Activated CD4-positive, alpha-beta memory T cell treated with anti-CD3 and anti-CD28 coated beads for 36 hours (primary cell): ENCODE data around the gene CEP97. TPM values are rescaled to one million over a fixed set of nuclear protein-coding genes. Genes with fewer than 3 reads are reported as not detected.
A peak's percentile ranks its signal among the peaks of the same experiment; 100 is the strongest.
"Not testable (repeated sequence)": the region's sequence is repeated elsewhere in the genome, so short reads cannot be mapped to it uniquely, and the experiment has no call there.

Experiments used
- CTCF ChIA-PET: fragments of 350-600 bp; sonication (Branson Sonifier 250); formaldehyde crosslinking; loops from one replicate; lab custom pipeline; 2021; ENCODE audit warnings: antibody characterized with exemption, inconsistent platforms; lab: Charles Lee
- POLR2A ChIA-PET: fragments of 350-600 bp; sonication (Branson Sonifier 250); formaldehyde crosslinking; loops from one replicate; lab custom pipeline; 2021; ENCODE audit warnings: antibody characterized with exemption; lab: Charles Lee
- DNase-seq: peaks from one replicate; pipeline ENCODE4 v3.0.0-alpha.2; 2020
- H3K27ac Mint-ChIP-seq: one replicate; pipeline ENCODE4 v1.8.0; 2021; ENCODE audit warnings: mixed read lengths
- H3K27me3 Mint-ChIP-seq: one replicate; pipeline ENCODE4 v1.8.0; 2021; ENCODE audit warnings: mixed read lengths
- H3K36me3 Mint-ChIP-seq: one replicate; pipeline ENCODE4 v1.8.0; 2021; ENCODE audit warnings: mixed read lengths
- H3K4me1 Mint-ChIP-seq: one replicate; pipeline ENCODE4 v1.8.0; 2021; ENCODE audit warnings: low read depth, mixed read lengths
- H3K4me3 Mint-ChIP-seq: one replicate; pipeline ENCODE4 v1.8.0; 2021; ENCODE audit warnings: mild to moderate bottlenecking, mixed read lengths
- H3K9me3 Mint-ChIP-seq: one replicate; pipeline ENCODE4 v1.8.0; 2021; ENCODE audit warnings: mixed read lengths
- intact Hi-C: fragments of 100-400 bp; cut with micrococcal nuclease; formaldehyde crosslinking; loops from one replicate; pipeline ENCODE4 v1.15.1; 2023
- total RNA-seq, 2 experiments: library from RNA; stranded (reverse); gene quantifications; one replicate each; pipeline ENCODE4 v1.2.3, GENCODE V29; 2021

CEP97 gene
- total RNA-seq, 2 experiments from 2014 or later: 16.6 to 17.9 TPM

DNA sequence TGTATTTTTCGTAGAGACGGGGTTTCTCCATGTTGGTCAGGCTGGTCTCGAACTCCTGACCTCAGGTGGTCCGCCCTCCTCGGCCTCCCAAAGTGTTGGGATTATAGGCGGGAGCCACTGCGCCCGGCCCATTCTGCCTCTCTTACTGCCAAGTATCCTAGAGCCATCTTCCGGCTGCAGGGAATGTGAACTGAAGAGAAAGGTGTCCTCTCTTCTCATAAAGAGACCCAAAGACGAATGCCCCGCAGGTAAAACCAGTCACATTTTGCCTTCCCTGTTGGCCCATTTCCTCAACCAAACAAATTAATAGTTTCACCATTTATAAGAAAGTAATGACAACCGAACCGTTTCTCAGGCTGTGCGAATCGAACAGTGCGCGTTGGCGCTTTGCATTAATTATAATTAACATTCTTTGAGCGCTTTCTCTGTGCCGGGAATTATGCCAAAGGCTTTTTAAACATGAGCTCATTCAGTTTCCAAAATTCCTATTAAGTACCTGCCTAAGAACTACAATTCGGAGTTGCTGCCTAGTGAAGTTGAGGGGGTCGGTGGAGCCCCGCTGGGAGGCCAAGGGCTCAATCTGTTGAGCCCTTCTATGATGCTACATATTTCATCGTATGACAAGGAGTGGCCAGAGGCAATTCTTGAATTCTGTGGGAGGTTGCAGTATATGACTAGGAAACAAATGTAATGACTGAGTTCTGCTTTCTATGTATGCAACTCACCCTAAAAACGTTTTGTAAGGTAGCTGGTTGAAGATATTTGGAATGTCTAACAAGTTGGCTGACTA is 37.1 kb upstream of the CEP97 start:
- ChIA-PET CTCF (interaction anchor here (0.5 to 2.8 kb wide), 7 partner anchors 9 to 169 kb away, joined by 3 to 18 read pairs (median 3); partner anchors contain the start of genes CEP97 and ZBTB11), POLR2A (interaction anchor here (0.6 to 3.9 kb wide), 9 partner anchors 11 to 196 kb away, joined by 3 to 48 read pairs (median 7); partner anchors contain the start of genes CEP97, NFKBIZ, PCNP and ZBTB11)
- Mint-ChIP-seq H3K4me1 (peaks cover 34% of the 10 kb centered on the region), H3K27ac (peak overlapping the region; percentile 99), H3K9me3 (no peaks in the 10 kb centered on the region), H3K4me3 (peak overlapping the region; percentile 99), H3K36me3 (peaks cover 32% of the 10 kb centered on the region), H3K27me3 (no peaks in the 10 kb centered on the region)
- intact Hi-C loops: loop anchor here (5.0 kb wide), 2 partner anchors 250 to 405 kb away; no protein-coding TSS in a partner anchor
- DNase-seq: no peak

- Mint-ChIP-seq H3K36me3 (peaks cover 25% of the 10 kb centered on the region), H3K27ac (no peak overlapping the region), H3K27me3 (no peaks in the 10 kb centered on the region), H3K4me1 (peaks cover 26% of the 10 kb centered on the region), H3K4me3 (no peak overlapping the region), H3K9me3 (no peaks in the 10 kb centered on the region)
- POLR2A ChIA-PET: no interaction called here
- CTCF ChIA-PET: no interaction called here
- intact Hi-C loops: loop anchor here (5.0 kb wide), 2 partner anchors 248 to 403 kb away; no protein-coding TSS in a partner anchor
- no peak for DNase-seq
These were observed 35.1 kb upstream of the CEP97 start for GRCh38 chr3:101689286-101689685.

DNA sequence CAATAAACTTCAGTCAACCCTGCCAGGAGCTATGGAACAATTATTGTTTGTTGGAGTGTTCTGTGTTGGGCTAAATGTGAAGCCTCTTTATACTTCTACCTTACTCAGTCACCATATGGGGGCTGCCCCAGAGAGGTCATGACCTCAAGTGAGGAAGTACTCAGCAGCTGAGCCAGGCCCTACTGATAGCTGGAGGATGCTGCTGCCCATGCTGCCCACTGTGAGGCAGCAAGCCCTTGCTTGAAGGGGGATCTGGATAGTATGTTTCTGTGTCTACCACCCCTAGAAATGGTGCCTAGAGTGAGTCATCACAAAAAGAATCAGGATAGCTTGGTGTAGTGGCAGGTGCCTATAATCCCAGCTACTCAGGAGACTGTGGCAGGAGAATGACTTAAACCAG is 33.4 kb upstream of the CEP97 start:
- no peaks in the 10 kb centered on the region for H3K9me3 Mint-ChIP-seq
- H3K27me3 Mint-ChIP-seq: no peaks in the 10 kb centered on the region
- H3K4me1 Mint-ChIP-seq: peaks cover 21% of the 10 kb centered on the region
- ChIA-PET CTCF (interaction anchor here (0.7 to 1.1 kb wide), 2 partner anchors 34 to 112 kb away, joined by 3 to 7 read pairs; partner anchors contain the start of gene CEP97), POLR2A (no interaction called here)
- H3K36me3 Mint-ChIP-seq: peaks cover 9% of the 10 kb centered on the region
- intact Hi-C loops: loop anchor here (2.0 kb wide), 1 partner anchor 14 kb away; the partner anchor contains the start of gene ZBTB11
- peak overlapping the region; percentile 31 for H3K27ac Mint-ChIP-seq
- peak; percentile 46 for DNase-seq
- no peak overlapping the region for H3K4me3 Mint-ChIP-seq

DNA sequence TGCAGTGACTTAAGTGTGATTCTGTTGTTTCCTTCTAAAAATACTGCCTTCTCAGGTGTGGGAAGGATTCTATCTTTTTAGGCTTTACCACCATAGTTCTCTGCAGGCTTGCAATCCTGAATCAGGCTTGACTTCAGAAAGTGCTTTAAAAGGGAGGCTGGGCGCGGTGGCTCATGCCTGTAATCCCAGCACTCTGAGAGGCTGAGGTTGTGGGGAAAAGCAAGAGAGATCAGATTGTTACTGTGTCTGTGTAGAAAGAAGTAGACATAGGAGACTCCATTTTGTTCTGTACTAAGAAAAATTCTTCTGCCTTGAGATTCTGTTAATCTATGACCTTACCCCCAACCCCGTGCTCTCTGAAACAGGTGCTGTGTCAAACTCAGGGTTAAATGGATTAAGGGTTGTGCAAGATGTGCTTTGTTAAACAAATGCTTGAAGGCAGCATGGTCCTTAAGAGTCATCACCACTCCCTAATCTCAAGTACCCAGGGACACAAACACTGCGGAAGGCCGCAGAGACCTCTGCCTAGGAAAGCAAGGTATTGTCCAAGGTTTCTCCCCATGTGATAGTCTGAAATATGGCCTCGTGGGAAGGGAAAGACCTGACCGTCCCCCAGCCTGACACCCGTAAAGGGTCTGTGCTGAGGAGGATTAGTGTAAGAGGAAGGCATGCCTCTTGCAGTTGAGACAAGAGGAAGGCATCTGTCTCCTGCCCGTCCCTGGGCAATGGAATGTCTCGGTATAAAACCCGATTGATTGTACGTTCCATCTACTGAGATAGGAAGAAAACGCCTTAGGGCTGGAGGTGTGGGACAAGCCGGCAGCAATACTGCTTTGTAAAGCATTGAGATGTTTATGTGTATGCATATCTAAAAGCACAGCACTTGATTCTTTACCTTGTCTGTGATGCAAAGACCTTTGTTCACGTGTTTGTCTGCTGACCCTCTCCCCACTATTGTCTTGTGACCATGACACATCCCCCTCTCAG is 32.4 kb upstream of the CEP97 start:
- POLR2A ChIA-PET, H3K36me3 Mint-ChIP-seq, DNase-seq, H3K4me3 Mint-ChIP-seq, H3K9me3 Mint-ChIP-seq, H3K27me3 Mint-ChIP-seq: not testable (repeated sequence)
- CTCF ChIA-PET: interaction anchor here (0.7 to 1.1 kb wide), 3 partner anchors 19 to 111 kb away, joined by 3 to 7 read pairs (median 3); partner anchors contain the start of gene CEP97
- Mint-ChIP-seq H3K27ac (peak overlapping the region; percentile 33), H3K4me1 (peaks cover 23% of the 10 kb centered on the region)
- intact Hi-C loops: loop anchor here (2.0 kb wide), 1 partner anchor 15 kb away; the partner anchor contains the start of gene ZBTB11

GRCh38 chr3:101693540-101693939 is 30.9 kb upstream of the CEP97 start:
- POLR2A ChIA-PET, intact Hi-C loops, H3K36me3 Mint-ChIP-seq, H3K9me3 Mint-ChIP-seq, H3K4me3 Mint-ChIP-seq, H3K27me3 Mint-ChIP-seq, H3K27ac Mint-ChIP-seq: not testable (repeated sequence)
- DNase-seq: peak; percentile 63
- CTCF ChIA-PET: interaction anchor here (0.6 to 1.1 kb wide), 2 partner anchors 31 to 710 kb away, joined by 3 read pairs; partner anchors contain the start of gene CEP97
- peaks cover 15% of the 10 kb centered on the region for H3K4me1 Mint-ChIP-seq

- H3K36me3 Mint-ChIP-seq, H3K4me3 Mint-ChIP-seq, DNase-seq, H3K27ac Mint-ChIP-seq, POLR2A ChIA-PET, H3K9me3 Mint-ChIP-seq, H3K27me3 Mint-ChIP-seq: not testable (repeated sequence)
- CTCF ChIA-PET: interaction anchor here (1.3 kb wide), 1 partner anchor 108 kb away, joined by 3 read pairs; no protein-coding TSS in a partner anchor
- intact Hi-C loops: loop anchor here (1.0 to 2.0 kb wide), 4 partner anchors 29 to 842 kb away; partner anchors contain the start of gene CEP97
- peaks cover 11% of the 10 kb centered on the region for H3K4me1 Mint-ChIP-seq
These were observed 29.6 kb upstream of the CEP97 start for GRCh38 chr3:101694836-101695235.

DNA sequence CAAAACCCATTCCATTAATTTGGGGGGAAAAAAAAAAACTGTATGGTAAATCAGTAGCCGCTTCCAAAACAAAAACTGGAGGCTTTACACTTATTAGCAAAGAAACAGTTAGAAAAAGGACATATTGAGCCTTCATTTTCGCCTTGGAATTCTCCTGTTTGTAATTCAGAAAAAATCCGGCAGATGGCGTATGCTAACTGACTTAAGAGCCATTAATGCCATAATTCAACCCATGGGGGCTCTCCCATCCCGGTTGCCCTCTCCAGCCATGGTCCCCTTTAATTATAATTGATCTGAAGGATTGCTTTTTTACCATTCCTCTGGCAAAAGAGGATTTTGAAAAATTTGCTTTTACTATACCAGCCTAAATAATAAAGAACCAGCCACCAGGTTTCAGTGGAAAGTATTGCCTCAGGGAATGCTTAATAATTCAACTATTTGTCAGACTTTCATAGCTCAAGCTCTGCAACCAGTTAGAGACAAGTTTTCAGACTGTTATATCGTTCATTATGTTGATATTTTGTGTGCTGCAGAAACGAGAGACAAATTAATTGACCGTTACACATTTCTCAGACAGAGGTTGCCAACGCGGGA is 28.5 kb upstream of the CEP97 start:
- H3K4me1 Mint-ChIP-seq: peaks cover 8% of the 10 kb centered on the region
- DNase-seq: no peak
- ChIA-PET CTCF (interaction anchor here (0.7 to 0.9 kb wide), 4 partner anchors 14 to 415 kb away, joined by 3 to 6 read pairs (median 4); no protein-coding TSS in a partner anchor), POLR2A (no interaction called here)
- intact Hi-C loops: loop anchor here (1.0 to 2.0 kb wide), 4 partner anchors 28 to 841 kb away; partner anchors contain the start of gene CEP97
- no peaks in the 10 kb centered on the region for H3K9me3 Mint-ChIP-seq
- H3K36me3 Mint-ChIP-seq: no peaks in the 10 kb centered on the region
- no peak overlapping the region for H3K27ac Mint-ChIP-seq
- H3K27me3 Mint-ChIP-seq: no peaks in the 10 kb centered on the region
- H3K4me3 Mint-ChIP-seq: no peak overlapping the region

DNA sequence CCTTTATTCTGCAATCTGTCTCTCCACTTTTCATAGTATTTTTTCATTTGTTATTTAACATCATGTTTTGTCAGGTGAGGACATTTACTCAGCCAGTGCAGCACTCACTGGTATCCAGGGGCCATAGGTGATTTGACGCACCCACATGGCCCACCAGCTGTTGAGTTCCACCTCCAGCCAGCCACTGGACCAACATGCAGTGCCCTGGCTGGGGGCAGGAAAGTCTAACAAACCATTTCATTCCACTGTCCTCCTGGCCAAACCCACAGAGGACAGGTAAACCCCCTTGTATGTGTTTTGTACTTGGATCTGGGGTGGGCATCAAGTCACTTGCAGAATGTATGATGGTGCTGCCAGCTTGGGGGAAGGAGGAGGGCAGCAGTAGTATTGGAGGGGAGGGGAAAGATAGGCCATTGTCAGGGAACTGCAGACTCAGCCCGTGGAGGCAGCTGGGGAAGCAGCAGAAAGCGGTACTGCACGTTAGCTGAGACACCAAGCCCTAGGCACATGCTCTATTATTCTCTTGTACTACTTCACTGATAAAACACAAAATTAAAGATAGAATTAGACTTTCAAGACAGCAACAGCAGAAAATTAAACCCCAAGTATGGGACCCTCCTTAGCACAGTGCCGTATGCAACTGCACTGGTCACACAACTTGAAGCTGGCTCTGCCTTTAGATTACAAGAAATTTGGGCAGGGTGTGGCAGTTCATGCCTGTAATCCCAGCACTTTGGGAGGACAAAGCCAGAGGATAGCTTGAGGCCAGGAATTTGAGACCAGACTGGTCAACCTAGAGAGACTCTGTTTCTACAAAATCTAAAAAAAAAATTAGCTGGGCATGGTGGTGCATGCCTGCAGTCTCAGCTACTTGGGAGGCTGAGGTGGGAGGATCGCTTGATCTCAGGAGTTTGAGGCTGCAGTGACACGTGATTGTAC is 22.4 kb upstream of the CEP97 start:
- no peak for DNase-seq
- Mint-ChIP-seq H3K9me3 (no peaks in the 10 kb centered on the region), H3K4me1 (no peaks in the 10 kb centered on the region), H3K4me3 (no peak overlapping the region), H3K27me3 (no peaks in the 10 kb centered on the region), H3K36me3 (no peaks in the 10 kb centered on the region), H3K27ac (no peak overlapping the region)
- intact Hi-C loops: no loop called here
- ChIA-PET CTCF (no interaction called here), POLR2A (no interaction called here)

GRCh38 chr3:101702726-101703125 is 21.7 kb upstream of the CEP97 start:
- no peaks in the 10 kb centered on the region for H3K36me3 Mint-ChIP-seq
- H3K4me1 Mint-ChIP-seq: no peaks in the 10 kb centered on the region
- H3K4me3 Mint-ChIP-seq: no peak overlapping the region
- POLR2A ChIA-PET: no interaction called here
- CTCF ChIA-PET: no interaction called here
- no peak overlapping the region for H3K27ac Mint-ChIP-seq
- no peak for DNase-seq
- H3K27me3 Mint-ChIP-seq: no peaks in the 10 kb centered on the region
- intact Hi-C loops: no loop called here
- H3K9me3 Mint-ChIP-seq: no peaks in the 10 kb centered on the region

DNA sequence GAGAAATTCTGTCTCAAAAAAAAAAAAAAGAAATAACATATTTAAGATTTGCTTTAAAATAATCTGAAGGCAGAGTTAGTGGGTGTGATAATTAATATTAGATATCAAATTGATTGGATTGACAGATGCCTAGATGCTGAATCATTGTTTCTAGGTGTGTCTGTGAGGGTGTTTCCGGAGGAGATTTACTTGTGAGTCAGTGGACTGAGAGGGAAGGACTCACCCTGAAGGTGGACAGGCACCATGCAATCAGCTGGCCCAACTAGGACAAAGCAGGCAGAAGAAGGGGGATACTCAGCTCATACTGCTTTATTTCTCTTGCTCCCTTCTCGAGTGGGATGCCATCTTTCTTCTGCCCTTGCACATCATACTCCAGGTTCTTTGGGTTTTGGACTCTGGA is 21.2 kb upstream of the CEP97 start:
- intact Hi-C loops: no loop called here
- Mint-ChIP-seq H3K27ac (no peak overlapping the region), H3K4me3 (no peak overlapping the region), H3K27me3 (no peaks in the 10 kb centered on the region), H3K9me3 (no peaks in the 10 kb centered on the region), H3K36me3 (no peaks in the 10 kb centered on the region), H3K4me1 (no peaks in the 10 kb centered on the region)
- POLR2A ChIA-PET: no interaction called here
- CTCF ChIA-PET: no interaction called here
- no peak for DNase-seq
